Muscle of back (tissue), 13 donors: ENCODE data around the gene COL6A5. TPM values are rescaled to one million over a fixed set of nuclear protein-coding genes. Genes with fewer than 3 reads are reported as not detected.
"Not testable (repeated sequence)": the region's sequence is repeated elsewhere in the genome, so short reads cannot be mapped to it uniquely, and the experiment has no call there.

ENCODE experiments used
- DNase-seq, 3 donors: peaks; one replicate each; pipeline versions ENCODE4 v3.0.0 to v3.0.0-alpha.2; 2013
- long read RNA-seq, 9 donors: transcript quantifications; one replicate each; lab custom pipeline, GENCODE V29; 2026
- polyA plus RNA-seq, 10 donors: library from polyadenylated mRNA; unstranded; fragments of 120-200 nt; gene quantifications; one replicate each; pipeline ENCODE4 v1.2.1, GENCODE V29; 2013; ENCODE audit not compliant: insufficient read length in 10 of 10

Gene COL6A5, protein sequence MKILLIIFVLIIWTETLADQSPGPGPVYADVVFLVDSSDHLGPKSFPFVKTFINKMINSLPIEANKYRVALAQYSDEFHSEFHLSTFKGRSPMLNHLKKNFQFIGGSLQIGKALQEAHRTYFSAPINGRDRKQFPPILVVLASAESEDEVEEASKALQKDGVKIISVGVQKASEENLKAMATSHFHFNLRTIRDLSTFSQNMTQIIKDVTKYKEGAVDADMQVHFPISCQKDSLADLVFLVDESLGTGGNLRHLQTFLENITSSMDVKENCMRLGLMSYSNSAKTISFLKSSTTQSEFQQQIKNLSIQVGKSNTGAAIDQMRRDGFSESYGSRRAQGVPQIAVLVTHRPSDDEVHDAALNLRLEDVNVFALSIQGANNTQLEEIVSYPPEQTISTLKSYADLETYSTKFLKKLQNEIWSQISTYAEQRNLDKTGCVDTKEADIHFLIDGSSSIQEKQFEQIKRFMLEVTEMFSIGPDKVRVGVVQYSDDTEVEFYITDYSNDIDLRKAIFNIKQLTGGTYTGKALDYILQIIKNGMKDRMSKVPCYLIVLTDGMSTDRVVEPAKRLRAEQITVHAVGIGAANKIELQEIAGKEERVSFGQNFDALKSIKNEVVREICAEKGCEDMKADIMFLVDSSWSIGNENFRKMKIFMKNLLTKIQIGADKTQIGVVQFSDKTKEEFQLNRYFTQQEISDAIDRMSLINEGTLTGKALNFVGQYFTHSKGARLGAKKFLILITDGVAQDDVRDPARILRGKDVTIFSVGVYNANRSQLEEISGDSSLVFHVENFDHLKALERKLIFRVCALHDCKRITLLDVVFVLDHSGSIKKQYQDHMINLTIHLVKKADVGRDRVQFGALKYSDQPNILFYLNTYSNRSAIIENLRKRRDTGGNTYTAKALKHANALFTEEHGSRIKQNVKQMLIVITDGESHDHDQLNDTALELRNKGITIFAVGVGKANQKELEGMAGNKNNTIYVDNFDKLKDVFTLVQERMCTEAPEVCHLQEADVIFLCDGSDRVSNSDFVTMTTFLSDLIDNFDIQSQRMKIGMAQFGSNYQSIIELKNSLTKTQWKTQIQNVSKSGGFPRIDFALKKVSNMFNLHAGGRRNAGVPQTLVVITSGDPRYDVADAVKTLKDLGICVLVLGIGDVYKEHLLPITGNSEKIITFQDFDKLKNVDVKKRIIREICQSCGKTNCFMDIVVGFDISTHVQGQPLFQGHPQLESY (N-terminal part only)
- under 1 TPM in 8 of 10 donors, not detected in 2; 0.01 to 0.13 (median 0.05) TPM for polyA plus RNA-seq
- long read RNA-seq, donor 1: 0 reads
- long read RNA-seq, donor 2: 0 reads
- long read RNA-seq, donor 3: 0 reads
- long read RNA-seq, donor 4: 0 reads
- long read RNA-seq, donor 5: 0 reads
- long read RNA-seq, donor 6: 0 reads
- long read RNA-seq, donor 7: 0 reads
- long read RNA-seq, donor 8: 0 reads
- long read RNA-seq, donor 9: 0 reads

DNA sequence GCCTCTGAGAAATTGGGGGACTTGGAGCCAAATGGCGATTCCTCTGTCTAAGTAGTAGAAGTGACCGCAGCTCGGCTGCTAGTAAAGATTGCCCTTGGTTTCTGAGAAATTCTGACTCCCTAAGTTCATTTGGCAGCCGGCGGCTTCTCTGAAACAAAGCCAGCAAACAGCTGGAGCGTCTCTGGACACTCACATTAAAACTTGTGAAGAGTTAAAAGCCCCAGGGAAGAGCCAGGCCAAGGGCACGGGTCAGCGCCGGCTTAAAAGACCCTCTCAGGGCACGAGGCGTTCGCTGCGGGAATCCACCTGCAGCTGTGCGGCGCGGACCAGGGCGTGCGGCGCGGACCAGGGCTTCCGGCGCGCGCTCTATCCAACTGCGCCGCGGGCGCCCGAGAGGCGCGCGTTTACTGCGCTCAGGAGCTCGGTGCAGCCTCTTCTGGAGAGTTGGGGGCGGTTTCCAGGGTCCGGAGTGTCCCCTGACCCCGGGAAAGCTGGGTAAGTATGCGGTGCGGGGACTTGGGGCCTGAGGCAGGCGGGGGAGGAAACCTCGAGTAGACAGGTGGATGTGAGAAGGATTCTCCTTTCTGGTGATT is at the start of gene COL6A5:
Gene COL6A5, plus strand, starts transcription at position 186 of the 593 bp plus-strand sequence. CDS start 27,967 bp downstream, outside the sequence.
- peak in 2 of 3 donors; percentile 18 to 49 for DNase-seq

DNA sequence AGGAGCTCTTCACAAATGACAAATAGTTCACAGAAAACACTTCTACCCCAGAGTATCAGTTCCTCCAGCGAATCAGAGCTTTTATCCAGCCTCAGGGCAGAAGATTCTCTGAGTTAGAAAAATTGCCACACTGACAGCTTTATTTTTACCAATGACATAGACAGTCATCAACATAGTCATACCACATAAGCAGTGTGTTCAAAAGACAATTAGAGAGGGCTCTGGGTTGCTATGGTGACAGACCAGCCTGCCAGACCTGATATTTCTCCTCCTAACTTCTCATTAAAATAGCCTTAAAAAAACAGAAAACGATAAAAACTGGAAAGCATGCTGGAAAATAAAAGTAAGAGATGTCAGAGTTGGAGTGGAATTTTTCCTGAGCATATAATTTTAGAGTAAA is 45.9 kb upstream of the COL6A5 start:
- DNase-seq: peak; percentile 1 to 37 (median 16)

DNA sequence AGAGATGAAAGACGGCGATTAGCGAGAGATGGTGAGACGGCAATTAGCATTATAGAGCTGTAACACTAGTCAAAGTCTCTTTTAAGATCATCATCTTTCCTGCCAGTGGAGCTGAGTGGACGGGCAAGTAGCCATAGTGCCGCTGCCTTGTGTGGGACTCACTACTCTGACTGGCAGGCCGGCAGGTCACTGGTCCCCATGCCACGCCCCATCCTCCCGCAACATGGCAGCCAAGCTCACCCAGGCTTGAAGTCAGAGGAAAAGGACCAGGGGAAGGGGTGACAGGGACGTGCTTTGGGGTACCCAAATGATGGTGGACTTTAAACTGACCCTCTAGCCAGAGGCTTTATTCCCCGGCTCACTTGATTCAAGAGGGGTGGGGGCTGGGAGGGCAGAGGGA is 44.6 kb upstream of the COL6A5 start:
- no peak for DNase-seq

DNA sequence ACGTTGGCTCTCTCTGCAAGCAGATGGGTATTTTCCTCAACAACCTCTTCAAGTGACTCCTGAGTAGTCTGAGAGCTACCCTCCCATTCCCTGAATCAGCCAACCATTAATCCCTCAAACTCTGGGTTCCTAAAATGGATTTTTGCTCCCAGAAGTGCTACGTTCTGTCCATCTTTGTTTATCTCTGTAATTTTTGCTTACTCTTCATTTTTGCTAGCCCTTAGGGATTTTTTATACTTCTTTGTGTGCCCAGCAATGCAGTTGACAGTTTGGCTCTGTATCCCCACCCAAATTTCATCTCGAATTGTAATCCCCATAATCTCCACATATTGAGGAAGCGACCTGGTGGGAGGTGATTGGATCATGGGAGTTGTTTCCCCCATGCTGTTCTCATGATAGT is 35.4 kb upstream of the COL6A5 start:
- no peak for DNase-seq

DNA sequence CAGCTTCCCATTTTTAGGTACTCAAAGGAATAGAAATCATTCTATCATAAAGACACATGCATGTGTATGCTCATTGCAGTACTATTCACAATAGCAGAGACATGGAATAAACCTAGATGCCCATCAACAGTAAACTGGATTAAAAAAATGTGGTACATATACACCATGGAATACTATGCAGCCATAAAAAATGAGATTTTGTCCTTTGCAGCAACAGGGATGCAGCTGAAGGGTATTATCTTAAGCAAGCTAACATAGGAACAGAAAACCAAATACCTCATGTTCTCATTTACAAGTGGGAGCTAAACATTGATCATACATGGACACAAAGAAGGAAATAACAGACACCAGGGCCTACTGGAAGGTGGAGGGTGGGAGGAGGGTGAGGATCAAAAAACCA is 33.1 kb upstream of the COL6A5 start:
- DNase-seq: no peak

DNA sequence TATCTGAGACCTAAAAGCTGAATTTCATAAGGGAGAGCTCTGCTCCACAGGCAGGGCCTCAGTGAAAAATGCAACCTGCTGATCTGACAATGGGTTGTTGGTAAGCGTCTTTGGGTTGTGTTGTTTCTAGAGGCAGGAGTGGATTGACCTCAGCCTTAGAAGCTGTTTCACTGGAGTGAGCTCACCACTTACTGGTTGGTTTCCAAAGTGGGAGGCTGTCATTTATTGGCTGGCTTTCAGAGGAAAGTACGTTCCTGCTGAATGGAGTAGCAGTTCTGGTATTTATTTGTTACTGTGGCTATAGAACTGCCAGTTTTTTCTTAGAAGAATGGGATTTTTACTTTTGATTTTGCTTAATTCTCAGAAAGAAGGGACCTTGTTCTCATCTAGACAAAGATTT is 29.3 kb upstream of the COL6A5 start:
- peak; percentile 53 to 80 (median 68) for DNase-seq

DNA sequence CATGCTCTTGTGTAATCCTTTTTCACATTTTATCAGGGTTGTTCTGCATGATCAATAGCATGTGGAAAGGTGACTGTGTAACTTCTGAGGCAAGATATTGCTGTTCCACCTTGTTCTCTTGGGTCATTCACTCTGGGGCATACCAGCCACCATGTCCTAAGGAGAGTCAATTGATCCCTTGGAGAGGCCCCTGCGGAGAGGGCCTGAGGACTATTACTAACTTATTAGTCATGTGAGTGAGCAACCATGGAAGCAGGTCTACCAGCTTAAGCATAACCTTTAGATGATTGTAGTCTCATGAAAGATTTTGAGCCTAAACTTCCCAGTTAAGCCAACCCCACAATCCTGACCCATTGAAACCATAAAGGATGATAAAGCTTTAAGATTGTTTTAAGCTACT is 22.0 kb upstream of the COL6A5 start:
- DNase-seq: no peak

DNA sequence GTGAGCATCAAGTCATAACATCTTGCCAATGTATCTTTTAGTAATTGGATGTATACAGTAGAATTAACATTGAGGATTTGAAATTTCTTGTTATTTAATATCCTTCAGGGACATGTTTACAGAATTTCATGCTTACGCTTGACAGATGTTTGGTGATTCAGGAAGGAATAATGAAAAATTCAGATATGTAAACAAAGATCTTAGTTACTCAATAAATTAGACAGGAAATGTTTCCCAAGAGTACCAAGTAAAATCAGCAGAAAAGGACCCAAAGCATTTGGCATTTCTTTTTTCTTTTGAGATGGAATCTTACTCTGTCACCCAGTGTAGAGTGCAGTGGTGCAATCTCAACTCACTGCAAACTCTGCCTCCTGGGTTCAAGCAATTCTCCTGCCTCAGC is 4.7 kb upstream of the COL6A5 start:
- no peak for DNase-seq

DNA sequence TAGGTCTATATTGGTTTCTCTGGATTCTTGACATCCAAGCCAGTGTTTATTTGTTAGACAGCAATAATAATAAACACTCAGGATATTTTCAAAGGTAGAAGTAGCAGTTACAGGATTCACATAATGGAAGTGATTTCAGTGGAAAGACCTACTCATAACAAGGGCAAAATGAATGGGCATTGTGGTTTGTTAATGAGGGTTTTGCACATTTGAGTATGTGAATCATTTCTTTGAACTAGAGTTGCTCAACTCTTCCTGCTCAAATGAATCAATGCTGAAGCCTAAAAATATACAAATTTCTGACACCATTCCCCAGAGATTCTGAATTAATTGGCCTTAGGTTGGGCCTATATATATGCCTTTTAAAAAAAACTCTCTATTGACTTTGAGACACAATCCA is 4.1 kb upstream of the COL6A5 start:
- no peak for DNase-seq

DNA sequence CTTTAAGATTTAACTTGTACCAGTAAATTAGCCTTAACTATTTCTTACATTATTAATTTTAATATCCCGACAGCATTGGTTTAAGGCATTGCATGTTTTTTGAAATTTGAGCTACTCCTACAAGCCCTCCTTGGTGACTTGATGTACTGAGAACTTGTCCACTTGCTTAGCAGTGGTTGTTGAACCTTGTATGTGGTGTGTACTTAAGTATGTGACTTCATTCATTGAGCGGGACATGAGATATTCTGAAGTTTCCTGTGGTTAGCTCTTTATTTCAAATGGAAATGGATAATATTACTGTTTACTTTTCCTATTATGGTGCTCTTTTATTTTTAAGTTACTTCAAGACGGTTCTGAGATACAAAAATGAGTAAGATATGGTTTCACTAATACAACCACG is 3.6 kb upstream of the COL6A5 start:
- DNase-seq: no peak

DNA sequence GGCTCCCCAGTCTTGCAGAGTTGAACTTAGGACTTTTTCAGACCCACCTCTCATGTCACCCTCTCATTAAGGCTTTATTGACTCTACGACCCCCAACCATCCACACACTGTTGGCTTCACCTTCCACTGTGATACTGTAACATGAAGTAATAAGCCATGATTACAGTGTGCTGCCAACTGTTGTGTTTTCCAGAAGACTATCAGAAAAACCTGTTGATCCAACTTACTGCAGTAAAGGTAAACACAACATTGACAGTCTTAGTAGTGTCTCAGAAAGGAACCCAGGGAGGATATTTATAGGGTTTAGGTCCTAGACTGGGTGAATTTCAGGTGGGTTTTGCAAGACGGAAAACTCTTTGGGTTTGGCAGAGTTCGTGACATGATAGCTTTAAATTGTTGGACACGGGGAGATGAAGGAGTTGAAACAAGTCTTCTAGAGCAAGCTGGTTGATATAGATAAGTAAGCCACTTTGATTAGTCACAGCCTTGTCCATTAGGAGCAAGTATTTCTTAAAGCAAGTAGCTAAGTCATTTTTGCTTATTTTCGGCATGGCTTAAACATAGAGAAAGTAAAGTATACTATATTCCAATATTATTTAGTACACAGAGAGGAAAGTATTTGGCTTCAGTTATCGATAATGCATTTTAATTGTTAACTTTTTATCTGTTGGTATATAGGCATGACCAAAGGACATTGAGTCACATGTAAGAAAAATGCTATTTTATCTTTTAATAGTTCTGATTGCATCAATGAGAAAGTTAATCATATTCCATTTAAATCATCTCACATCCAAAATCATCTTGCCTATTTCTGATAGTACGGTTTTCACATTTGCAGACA is 2.4 kb upstream of the COL6A5 start:
- no peak for DNase-seq

DNA sequence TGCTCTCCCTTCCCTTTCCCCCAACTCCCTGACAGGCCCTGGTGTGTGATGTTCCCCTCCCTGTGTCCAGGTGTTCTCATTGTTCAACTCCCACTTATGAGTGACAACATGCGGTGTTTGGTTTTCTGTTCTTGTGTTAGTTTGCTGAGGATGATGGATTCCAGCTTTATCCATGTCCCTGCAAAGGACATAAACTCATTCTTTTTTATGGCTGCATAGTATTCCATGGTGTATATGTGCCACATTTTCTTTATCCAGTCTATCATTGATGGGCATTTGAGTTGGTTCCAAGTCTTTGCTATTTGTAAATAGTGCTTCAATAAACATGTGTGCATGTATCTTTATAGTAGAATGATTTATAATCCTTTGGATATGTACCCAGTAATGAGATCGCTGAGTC is 2.8 kb downstream of the COL6A5 start:
- not testable (repeated sequence) for DNase-seq

DNA sequence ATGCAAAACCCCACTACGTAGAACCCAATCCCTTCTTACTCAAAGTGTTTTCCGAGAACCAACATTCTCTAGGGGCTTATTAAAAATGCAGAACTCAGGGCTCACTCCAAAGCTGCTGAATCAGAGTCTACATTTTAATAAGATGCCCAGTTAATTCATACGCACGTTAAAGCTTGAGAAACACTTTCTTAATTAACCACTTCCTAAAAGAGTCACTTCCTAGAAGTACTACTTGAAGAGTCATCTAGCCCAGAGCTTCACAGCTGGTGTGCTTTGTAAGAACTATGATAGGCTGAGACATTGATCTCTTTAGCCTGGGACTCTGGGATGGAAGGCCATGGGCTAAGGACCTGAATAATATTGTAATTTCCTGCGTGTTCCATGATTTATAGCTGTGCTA is 9.0 kb downstream of the COL6A5 start:
- DNase-seq: no peak

DNA sequence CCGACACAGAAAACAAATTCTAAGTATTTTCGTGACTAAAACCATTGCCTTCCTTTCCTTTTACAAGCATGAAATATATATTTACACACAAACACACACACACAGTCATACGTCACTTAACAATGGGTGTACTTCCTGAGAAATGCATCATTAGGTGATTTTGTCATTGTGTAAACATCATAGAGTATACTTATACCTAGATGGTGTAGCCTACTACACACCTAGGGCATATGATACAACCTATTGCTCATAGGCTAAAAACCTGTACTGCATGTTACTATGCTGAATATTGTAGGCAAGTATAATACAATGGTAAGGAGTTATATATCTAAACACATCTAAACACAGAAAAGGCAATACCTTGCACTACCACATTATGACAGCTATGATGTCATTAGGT is 28.6 kb downstream of the COL6A5 start:
- no peak for DNase-seq

DNA sequence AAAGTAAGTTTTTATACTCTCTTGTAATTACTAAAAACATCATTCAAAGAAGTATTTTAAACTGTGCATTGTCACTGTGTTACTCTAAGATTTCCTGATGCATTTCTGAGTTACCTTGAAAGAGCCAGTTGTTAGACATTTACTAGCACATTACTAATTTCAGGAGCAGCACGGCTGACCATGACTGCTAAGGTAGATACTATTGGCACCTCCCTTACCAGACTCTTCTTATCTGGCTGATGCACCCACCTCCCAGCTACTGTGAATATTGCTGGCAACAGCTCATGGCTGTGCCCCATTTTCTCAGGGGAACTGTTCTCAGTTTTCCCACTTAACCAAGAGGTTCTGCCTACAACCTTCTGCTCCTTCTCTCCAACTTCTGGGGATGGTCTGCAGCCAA is 29.4 kb downstream of the COL6A5 start:
- no peak for DNase-seq

DNA sequence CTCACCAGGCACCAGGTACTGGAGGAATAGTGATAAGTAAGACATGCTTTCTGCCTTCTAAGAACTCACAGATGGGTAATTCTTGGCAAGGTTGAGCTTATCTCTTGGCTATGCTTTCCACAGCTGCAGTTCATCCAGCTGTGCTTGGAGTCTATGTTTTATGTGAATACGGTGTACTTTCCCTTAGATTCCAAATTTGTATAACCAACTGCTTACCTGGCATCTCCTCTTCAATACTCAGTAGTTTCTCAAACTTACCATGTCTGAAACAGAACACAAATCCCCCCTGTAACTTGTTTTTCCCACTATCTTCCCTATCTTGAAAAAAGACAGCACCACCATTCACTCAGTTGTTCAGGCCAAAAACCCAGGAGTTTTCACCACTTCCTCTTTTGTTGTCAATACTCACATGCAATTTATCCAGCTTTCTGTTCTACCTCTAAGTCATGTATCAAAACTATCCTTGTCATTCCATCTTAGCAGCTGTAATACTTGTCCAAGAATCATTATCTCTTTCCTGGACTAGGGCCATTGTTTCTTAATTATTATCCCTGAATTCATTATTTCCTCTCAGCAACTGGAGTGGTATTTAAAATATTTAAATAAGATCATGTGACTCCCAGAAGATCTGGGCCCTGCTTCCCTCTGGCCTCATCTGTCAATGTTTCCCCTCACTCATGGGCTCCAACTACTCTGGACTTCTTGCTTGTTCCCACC is 32.6 kb downstream of the COL6A5 start:
- peak in 1 of 3 donors; percentile 9 for DNase-seq

DNA sequence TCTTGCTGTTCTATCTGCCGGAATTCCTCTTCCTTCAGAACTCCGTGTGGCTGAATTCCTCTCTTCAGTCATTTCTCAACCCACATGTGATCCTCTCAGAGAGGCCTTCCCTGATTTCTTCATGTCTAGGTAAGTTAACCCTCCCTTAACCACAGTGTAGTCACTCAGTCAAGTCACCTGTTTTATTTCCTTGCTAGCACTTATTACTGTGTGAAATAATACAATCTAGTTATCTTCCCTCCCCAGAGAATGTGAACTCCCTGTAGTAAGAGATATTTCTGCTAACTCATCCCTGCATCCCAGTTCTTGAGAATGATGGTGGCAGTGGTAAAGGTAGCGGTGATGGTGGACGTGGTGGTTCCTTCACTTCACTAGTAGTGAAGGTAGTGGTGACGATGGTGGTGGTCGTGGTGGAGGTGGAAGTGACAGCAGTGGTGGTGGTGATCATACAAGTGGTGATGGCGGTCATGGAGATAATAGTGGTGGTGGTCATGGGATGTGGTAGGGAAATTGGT is 33.3 kb downstream of the COL6A5 start:
- DNase-seq: no peak

DNA sequence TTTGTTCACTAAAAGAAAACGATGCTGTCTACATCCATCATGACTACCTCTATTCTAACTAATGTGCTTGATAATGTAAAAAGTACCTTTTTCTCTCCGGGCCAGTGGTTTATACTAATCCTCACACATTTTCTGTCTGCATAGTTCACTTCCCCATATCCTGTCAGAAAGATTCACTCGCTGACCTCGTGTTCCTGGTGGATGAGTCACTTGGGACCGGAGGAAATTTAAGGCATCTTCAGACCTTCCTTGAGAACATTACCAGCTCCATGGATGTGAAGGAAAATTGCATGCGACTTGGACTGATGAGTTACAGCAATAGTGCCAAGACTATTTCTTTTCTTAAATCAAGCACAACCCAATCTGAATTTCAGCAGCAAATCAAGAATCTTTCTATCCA is 33.8 kb downstream of the COL6A5 start:
- DNase-seq: no peak

DNA sequence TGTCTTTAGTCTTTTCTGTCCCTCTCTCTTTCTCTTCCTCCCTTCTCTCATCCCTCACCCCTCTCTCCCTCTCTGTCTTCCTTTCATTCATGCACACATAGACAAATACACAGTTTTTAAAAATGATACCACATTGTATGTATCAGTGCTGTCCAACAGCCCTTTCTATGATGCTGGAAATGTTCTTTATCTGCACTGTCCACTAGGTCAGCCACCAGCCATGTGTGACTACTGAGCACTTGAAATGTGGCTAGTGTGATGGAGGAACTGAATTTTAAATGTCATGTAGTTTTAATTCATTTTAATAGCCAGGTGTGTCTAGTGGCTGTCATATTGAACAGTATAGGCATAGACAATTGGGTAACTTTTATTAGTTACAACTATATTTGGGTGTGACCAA is 34.9 kb downstream of the COL6A5 start:
- DNase-seq: no peak
